HEK293 (cell line): Measurements from ENCODE around the gene TRMT5.

ENCODE experiments used
- BCL11A ChIP-seq: fragments of 450-650 bp; formaldehyde crosslinking; IDR thresholded peaks from 2 replicates; pipeline ENCODE4 v1.5.1; 2016; ENCODE audit warnings: low read depth, missing biosample characterization, missing genetic modification characterization
- CTCF ChIP-seq: fragments of 450-650 bp; formaldehyde crosslinking; IDR thresholded peaks from 2 replicates; pipeline ENCODE4 v1.5.1; 2016; ENCODE audit warnings: missing biosample characterization, missing genetic modification characterization
- GLI4 ChIP-seq: fragments of 450-650 bp; formaldehyde crosslinking; IDR thresholded peaks from 2 replicates; pipeline ENCODE4 v1.5.1; 2016; ENCODE audit warnings: missing biosample characterization, missing genetic modification characterization
- HOXC10 ChIP-seq: sonication (generic); formaldehyde crosslinking; IDR thresholded peaks from 2 replicates; pipeline ENCODE4 v1.8.1; 2023; ENCODE audit warnings: mild to moderate bottlenecking, missing genetic modification reagents
- PRDM4 ChIP-seq: fragments of 450-650 bp; formaldehyde crosslinking; IDR thresholded peaks from 2 replicates; pipeline ENCODE4 v1.5.1; 2017; ENCODE audit warnings: missing biosample characterization, missing genetic modification characterization
- REST ChIP-seq: fragments of 450-650 bp; formaldehyde crosslinking; IDR thresholded peaks from 2 replicates; pipeline ENCODE4 v1.5.1; 2016; ENCODE audit warnings: missing biosample characterization, missing genetic modification characterization
- ZBTB21 ChIP-seq: fragments of 450-650 bp; formaldehyde crosslinking; IDR thresholded peaks from 2 replicates; pipeline ENCODE4 v1.5.1; 2017; ENCODE audit warnings: missing biosample characterization, missing genetic modification characterization
- ZNF112 ChIP-seq: fragments of 450-650 bp; formaldehyde crosslinking; IDR thresholded peaks from 2 replicates; pipeline ENCODE4 v1.5.0; 2017; ENCODE audit warnings: missing biosample characterization, missing genetic modification characterization
- ZNF121 ChIP-seq: fragments of 450-650 bp; formaldehyde crosslinking; IDR thresholded peaks from 2 replicates; pipeline ENCODE4 v1.5.1; 2016; ENCODE audit warnings: missing biosample characterization, missing genetic modification characterization
- ZNF274 ChIP-seq, 2 experiments: fragments of 200-500 bp in 1 of 2; fragments of 450-650 bp in 1 of 2; sonication (Bioruptor generic) in 1 of 2; formaldehyde crosslinking in 1 of 2; IDR thresholded peaks; 2 replicates each; pipeline versions ENCODE4 v1.5.1 to v1.6.1; 2014 to 2016; ENCODE audit warnings: borderline replicate concordance in 1 of 2, inconsistent platforms in 1 of 2, low read length in 1 of 2, missing biosample characterization in 1 of 2, missing genetic modification characterization in 1 of 2
- ZNF513 ChIP-seq: fragments of 450-650 bp; IDR thresholded peaks from 2 replicates; pipeline ENCODE4 v1.5.1; 2018; ENCODE audit warnings: missing biosample characterization, missing genetic modification characterization
- ZNF561 ChIP-seq: fragments of 450-650 bp; IDR thresholded peaks from 2 replicates; pipeline ENCODE4 v1.5.1; 2018; ENCODE audit warnings: missing biosample characterization, missing genetic modification characterization, borderline replicate concordance
- ZSCAN18 ChIP-seq: fragments of 450-650 bp; formaldehyde crosslinking; IDR thresholded peaks from 2 replicates; pipeline ENCODE4 v1.5.1; 2016; ENCODE audit warnings: missing biosample characterization, missing genetic modification characterization
- ZSCAN30 ChIP-seq: fragments of 450-650 bp; IDR thresholded peaks from 2 replicates; pipeline ENCODE4 v1.5.1; 2018; ENCODE audit warnings: missing biosample characterization, mild to moderate bottlenecking, missing genetic modification characterization, moderate library complexity

- TF ChIP-seq ZNF561, result no peak
- no peak for TF ChIP-seq CTCF (tag by site-specific recombination)
- TF ChIP-seq REST, result no peak
- TF ChIP-seq PRDM4 (tag by site-specific recombination), result no peak
- TF ChIP-seq ZNF513 (tag by site-specific recombination), result no peak
- TF ChIP-seq HOXC10, result no peak
- no peak for TF ChIP-seq ZNF112 (tag by site-specific recombination)
- TF ChIP-seq BCL11A (tag by site-specific recombination), result no peak
- no peak for TF ChIP-seq ZNF121 (tag by site-specific recombination)
- TF ChIP-seq ZNF274 (IDR thresholded peaks at IDR 0.05; ENCODE audit: low read length), result no peak
- no peak for TF ChIP-seq ZNF274 (tag by site-specific recombination; IDR thresholded peaks at IDR 0.05; ENCODE audit: borderline replicate concordance)
- no peak for TF ChIP-seq ZSCAN18
- no peak for TF ChIP-seq ZSCAN30 (tag by site-specific recombination)
- TF ChIP-seq ZBTB21 (tag by site-specific recombination), result no peak
- no peak for TF ChIP-seq GLI4 (tag by site-specific recombination)
Measured at GRCh38 chr14:60998617-60999016, 17.7 kb upstream of the TRMT5 start.
